ENCODE data around the gene LALBA.
"Not testable (repeated sequence)": the region's sequence is repeated elsewhere in the genome, so short reads cannot be mapped to it uniquely, and the experiment has no call there.

Gene LALBA

DNA sequence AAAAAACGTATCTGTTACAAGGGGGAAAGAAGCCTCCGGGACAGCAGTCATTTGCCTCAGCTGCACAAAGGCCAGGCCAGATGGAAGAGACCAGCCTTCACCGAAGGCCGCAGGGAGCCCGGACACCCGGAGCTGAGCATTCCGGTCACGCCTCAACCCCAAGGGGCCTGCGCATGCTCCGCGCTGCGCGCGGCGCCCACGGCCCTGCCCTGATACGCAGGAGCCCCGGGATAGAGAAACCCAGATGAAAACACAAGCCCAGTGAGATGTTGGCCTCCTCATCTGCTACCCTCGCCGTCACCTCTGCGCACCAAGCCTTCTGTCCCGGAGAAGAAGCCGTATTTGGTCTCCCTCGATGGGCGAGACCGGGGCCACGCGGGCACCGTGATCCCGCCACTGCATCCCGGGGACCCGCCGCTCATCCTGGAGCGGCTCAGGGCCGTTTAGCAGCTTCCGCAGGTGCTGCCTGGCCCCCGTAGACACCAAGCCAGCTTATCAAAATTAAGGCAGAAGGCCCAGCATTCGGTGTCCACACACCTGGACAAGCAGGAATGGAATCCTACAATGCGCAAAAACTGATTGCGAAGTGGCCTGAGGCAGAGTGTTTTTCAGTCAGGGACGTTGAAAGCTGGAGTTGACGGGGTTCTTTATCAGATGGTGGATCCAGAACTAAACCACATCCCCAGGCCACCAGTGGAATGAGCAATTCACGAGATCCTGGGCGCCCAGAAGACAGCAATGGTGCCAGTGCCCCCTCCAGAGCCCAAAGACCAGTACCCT is 41.8 kb downstream of the LALBA start:
- no peak for DNase-seq (ENCODE audit: low read depth, low spot score)

- DNase-seq (ENCODE audit: low read depth, low spot score): no peak
These were observed 44.5 kb downstream of the LALBA start, which contains the start of gene OR8S1 for GRCh38 chr12:48525332-48525731. OR8S1 (plus strand) TSS chr12:48525632; CDS start chr12:48525632, 0 bp downstream.

GRCh38 chr12:48520381-48520780 is 49.5 kb downstream of the LALBA start:
- not testable (repeated sequence) for DNase-seq (ENCODE audit: low read depth, low spot score)
